ENCODE results near the gene SCAF4.
"Not testable (repeated sequence)": the region's sequence is repeated elsewhere in the genome, so short reads cannot be mapped to it uniquely, and the experiment has no call there.

Gene SCAF4

GRCh38 chr21:31668651-31669491, 63.0 kb downstream of the SCAF4 start:
- no peak for DNase-seq

DNA sequence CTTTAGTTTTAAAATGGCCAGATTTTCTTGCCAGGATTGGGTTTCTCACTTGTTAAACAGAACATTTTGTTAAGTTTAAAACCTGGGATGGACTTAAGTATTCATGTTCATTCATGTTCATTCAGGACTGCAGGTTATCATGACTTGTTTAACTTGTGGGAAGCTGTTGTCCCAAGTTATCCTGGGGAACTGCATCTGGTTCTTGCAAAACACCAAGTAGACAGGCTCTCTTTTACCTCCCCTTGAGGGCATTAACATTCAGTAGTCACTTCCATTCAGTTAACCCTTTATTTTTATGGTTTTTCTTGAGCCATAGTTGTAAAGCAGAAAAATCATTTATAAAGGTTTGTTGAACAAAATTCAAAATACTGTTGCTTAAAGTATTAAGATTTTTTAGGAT, 64.3 kb downstream of the SCAF4 start:
- DNase-seq, result no peak

- no peak for DNase-seq
These were observed 64.8 kb downstream of the SCAF4 start for GRCh38 chr21:31667132-31667531.

- DNase-seq, result no peak
These were observed 65.4 kb downstream of the SCAF4 start for GRCh38 chr21:31666445-31667010.

GRCh38 chr21:31665869-31666268, 66.0 kb downstream of the SCAF4 start:
- DNase-seq, result not testable (repeated sequence)

DNA sequence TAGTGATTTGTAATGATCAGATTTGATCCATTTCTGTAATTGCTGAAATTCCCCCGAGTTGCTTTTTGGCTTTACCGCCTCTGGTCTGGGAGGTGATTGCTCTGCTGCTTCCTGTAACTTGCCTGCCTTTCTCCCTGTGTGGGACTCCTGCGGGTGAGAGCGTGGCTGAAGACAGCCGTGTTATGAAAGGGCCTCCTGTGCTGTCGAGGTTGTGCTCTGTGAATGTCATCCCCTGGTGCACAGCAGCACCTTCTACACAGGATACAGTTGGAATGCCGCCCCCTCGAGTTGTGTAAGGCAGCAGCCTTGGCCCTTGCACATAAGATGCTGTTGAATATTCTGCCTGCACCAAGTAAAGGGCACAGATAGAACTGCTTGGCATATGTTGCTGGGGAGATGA, 66.5 kb downstream of the SCAF4 start:
- no peak for DNase-seq

DNA sequence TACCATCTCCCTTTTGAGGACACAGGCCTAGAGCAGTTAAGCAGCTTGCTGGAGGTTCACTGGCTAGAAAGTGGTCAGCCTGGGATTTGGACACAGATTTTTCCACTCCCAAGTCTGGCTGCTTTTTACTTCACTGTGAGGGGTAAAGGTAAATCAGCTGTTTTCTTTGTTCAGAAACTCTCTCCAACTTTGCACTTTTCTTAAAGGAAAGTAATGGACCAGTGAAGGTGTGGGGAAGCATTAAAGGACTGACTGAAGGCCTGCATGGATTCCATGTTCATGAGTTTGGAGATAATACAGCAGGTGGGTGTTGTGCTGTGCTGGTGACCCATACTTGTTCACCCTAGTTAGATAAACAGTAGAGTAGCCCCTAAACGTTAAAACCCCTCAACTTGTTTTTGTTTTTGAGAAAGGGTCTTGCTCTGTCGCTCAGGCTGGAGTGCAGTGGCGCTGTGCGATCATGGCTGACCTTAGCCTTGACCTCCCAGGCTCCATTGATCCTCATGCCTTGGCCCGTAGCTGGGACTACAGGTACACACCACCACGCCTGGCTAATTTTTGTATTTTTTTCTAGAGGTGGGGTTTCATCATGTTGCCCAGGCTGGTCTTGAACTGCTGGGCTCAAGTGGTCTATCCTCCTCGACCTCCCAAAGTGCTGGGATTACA, 68.2 kb downstream of the SCAF4 start:
- DNase-seq, result no peak

DNA sequence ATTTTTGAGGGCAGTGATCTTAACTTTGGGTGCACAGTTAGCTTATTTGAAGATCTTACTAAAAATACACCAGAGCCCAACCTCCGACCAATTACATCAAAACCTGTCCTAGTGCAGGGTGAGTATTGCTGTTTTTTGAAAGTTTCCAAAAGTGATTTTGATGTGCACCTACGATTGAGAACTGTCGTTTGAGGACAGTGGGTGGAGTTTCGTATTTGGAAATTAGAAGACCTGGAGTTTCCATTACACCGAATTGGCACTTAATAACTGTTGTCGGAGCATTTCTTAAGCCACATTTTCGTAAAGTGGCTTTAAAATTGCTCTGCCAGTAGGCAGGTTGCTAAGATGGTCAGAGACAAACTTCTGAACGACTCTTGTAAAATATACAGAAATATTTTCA, 71.3 kb downstream of the SCAF4 start:
- DNase-seq, result no peak

GRCh38 chr21:31660259-31660565, 71.7 kb downstream of the SCAF4 start:
- DNase-seq, result no peak

- peak; percentile 82 for DNase-seq
These were observed 72.2 kb downstream of the SCAF4 start, which contains the start of gene SOD1 for GRCh38 chr21:31659536-31660258. TSS of gene SOD1 (plus strand) at chr21:31659693. CDS start at chr21:31659770, 77 bp downstream.

- DNase-seq, result no peak
These were observed 72.7 kb downstream of the SCAF4 start for GRCh38 chr21:31659286-31659535.

DNA sequence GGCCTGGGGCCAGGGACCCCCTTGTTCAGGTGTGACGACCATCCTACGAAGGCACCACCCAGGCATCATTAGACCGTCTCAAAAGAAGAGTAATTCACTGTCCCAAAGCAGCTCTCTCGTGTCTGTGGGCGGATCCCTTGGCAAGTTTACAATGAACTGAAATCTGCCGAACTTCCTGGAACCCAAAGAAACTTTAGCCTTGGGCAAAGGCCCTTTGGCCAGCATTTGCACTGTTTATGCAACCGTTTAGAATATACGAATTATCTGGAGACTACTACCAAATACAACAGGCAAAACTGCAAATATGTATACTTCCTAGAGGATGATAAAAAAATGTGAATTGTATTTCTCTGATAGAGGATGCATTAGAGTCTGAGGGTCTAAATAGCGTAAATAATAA, 73.9 kb downstream of the SCAF4 start:
- DNase-seq, result no peak

DNA sequence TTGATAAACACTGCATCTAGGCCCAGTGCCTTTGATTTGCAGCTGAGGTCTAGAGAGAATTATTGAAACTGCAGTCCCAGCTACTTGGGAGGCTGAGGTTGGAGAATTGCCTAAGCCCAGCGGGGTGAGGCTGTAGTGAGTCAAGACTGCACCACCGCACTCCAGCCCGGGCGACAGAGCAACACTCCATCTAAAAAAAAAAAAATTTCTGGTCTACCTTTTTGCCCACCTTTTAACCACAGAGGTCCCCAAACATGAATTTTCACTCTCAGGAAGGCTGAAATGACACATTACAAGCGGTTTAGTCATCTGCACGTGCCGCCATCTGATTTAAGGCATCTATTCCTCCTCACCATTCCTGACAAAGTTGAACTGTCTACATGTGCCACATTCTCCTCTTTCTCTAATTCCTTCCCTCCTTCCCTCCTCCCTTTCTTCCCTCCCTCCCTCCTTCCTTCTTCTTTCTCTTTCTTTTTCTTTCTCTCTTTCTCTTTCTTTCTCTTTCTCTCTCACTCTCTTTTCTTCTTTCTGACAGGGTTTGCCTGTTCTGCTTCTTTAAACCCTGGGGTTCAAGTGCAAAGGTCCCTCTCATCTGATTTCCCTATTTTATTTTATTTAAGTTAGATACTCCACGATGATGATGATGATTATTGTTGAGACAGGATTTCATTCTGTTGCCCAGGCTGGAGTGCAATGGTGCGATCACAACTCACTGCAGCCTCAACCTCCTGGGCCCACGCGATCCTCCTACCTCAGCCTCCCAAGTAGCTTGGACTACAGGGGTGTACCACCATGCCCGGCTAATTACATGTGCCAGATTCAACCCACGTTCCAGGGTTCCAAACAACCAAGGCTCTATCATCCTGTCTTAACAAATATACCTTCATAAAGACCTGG, 75.5 kb downstream of the SCAF4 start:
- no peak for DNase-seq

- DNase-seq, result not testable (repeated sequence)
These were observed 76.9 kb downstream of the SCAF4 start for GRCh38 chr21:31654821-31655580.

GRCh38 chr21:31654340-31654739, 77.6 kb downstream of the SCAF4 start:
- no peak for DNase-seq

DNA sequence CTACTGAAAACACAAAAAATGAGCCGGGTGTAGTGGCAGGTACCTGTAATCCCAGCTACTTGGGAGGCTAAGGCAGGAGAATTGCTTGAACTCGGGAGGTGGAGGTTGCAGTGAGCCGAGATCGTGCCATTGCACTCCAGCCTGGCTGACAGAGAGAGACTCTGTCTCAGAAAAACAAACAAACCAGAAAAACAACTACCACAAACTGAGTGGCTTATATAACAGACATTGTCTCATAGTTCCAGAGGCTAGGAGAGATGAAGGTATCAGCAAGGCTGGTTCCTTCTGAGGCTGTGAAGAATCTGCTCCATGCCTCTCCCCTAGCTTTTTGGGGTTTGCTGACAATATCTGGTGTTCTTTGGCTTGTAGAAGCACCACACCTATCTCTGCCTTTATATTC, 80.4 kb downstream of the SCAF4 start:
- DNase-seq, result not testable (repeated sequence)

- no peak for DNase-seq
These were observed 81.0 kb downstream of the SCAF4 start for GRCh38 chr21:31650930-31651329.

- no peak for DNase-seq
These were observed 84.3 kb downstream of the SCAF4 start for GRCh38 chr21:31647650-31648049.

DNA sequence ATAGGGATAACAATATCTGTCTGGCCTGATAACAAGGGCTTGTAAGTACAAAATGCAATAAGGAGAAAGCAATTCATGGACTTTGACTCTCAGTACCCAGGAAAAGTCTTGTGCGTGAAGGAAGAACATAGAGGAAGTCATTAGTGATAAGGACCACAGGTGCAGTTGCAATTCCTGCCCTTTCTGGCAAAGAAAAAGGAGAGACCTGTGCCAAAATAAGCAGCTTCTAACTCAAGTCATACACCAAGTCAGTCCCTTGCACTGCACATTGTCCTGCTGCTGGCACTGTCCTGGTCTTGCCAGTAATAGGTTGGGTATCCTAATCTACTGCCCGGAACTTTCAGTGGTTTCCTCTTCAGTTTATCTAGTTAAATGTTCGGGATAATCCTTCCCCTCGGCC, 87.3 kb downstream of the SCAF4 start:
- no peak for DNase-seq

GRCh38 chr21:31641416-31641922, 90.4 kb downstream of the SCAF4 start:
- no peak for DNase-seq

DNA sequence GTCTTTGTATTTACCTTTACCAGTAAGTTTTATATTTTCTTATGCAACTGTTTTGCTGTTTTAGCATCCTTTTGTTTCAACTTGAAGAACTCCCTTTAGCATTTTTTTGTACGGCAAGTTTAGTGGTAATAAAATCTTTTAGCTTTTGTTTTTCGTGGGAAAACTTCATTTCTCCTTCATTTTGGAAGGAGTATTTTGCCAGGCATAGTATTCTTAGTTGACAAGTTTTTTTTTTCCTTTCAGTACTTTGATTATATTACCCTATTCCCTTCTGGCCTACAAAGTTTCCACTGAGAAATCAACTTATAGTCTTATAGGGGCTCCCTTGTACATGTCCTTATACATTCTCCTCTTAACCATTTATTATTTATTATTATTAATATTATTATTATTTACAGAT, 95.0 kb downstream of the SCAF4 start:
- no peak for DNase-seq

GRCh38 chr21:31634993-31635392, 96.9 kb downstream of the SCAF4 start:
- DNase-seq, result no peak

All from NCI-H1417 treated with DMSO at 0.1 percent for 48 hours (cell line).